B cell (primary cell): ENCODE results near the gene NECAB2. TPM values are rescaled to one million over a fixed set of nuclear protein-coding genes. Genes with fewer than 3 reads are reported as not detected.

Experiments used
- ATAC-seq: fragments of 200-7000 bp; cut with Tn5 transposase; one replicate; pipeline ENCODE4 v1.10.0; 2021; ENCODE audit warnings: low read depth, mild to moderate bottlenecking, moderate number of reproducible peaks, moderate library complexity
- CTCF ChIA-PET: fragments of 350-600 bp; sonication (Branson Sonifier 250); formaldehyde crosslinking; loops from one replicate; lab custom pipeline; 2021; ENCODE audit warnings: antibody characterized with exemption, inconsistent platforms; lab: Charles Lee
- POLR2A ChIA-PET: fragments of 350-600 bp; sonication (Branson Sonifier 250); formaldehyde crosslinking; loops from one replicate; lab custom pipeline; 2021; ENCODE audit warnings: antibody characterized with exemption; lab: Charles Lee
- DNase-seq: peaks from one replicate; pipeline ENCODE4 v3.0.0; 2013
- H2AFZ ChIP-seq: 2 replicates; pipeline ENCODE4 v1.6.1; 2012; ENCODE audit warnings: mild to moderate bottlenecking, low read depth, low read length; ENCODE audit not compliant: insufficient read depth, poor library complexity, severe bottlenecking
- H3K27ac ChIP-seq, 2 donors: 1 replicate in 1 of 2; 2 replicates in 1 of 2; pipeline ENCODE4 v1.5.1; 2012 to 2013; ENCODE audit warnings: low read length in 2 of 2, mild to moderate bottlenecking in 2 of 2, moderate library complexity in 1 of 2
- H3K27me3 ChIP-seq, 4 experiments: fragments of 200-600 bp in 1 of 4; sonication (generic) in 1 of 4; replicated peaks in 1 of 4; 1 replicate in 2 of 4; 2 replicates in 2 of 4; pipeline versions ENCODE4 v1.6.1 to v1.7.0; 2013 to 2016; ENCODE audit warnings: low read length in 3 of 4, mild to moderate bottlenecking in 2 of 4, mixed read lengths in 1 of 4, moderate library complexity in 1 of 4; ENCODE audit not compliant: insufficient read depth in 4 of 4, control insufficient read depth in 3 of 4; ENCODE audit errors: control extremely low read depth in 1 of 4
- H3K36me3 ChIP-seq, 2 experiments: replicated peaks in 1 of 2; 1 replicate in 1 of 2; 2 replicates in 1 of 2; pipeline versions ENCODE4 v1.6.1 to v1.7.1; 2013; ENCODE audit warnings: low read length in 1 of 2; ENCODE audit not compliant: insufficient read depth in 2 of 2, control insufficient read depth in 1 of 2; ENCODE audit errors: control extremely low read depth in 1 of 2, extremely low read depth in 1 of 2
- H3K4me1 ChIP-seq, 2 donors: fragments of 200-600 bp in 1 of 2; sonication (generic) in 1 of 2; 1 replicate in 1 of 2; 2 replicates in 1 of 2; pipeline versions ENCODE4 v1.5.1 to v1.6.1; 2013 to 2017; ENCODE audit warnings: low read length in 2 of 2; ENCODE audit not compliant: control insufficient read depth in 2 of 2, insufficient read depth in 2 of 2
- H3K4me2 ChIP-seq: replicated peaks from 2 replicates; pipeline ENCODE3; 2012; ENCODE audit warnings: mild to moderate bottlenecking, low read depth, low read length; ENCODE audit not compliant: poor library complexity, severe bottlenecking
- H3K4me3 ChIP-seq, 5 experiments: fragments of 200-600 bp in 1 of 5; sonication (generic) in 1 of 5; 1 replicate in 3 of 5; 2 replicates in 2 of 5; pipeline versions ENCODE4 v1.5.1 to v1.7.0; 2011 to 2016; ENCODE audit warnings: low read length in 4 of 5, mild to moderate bottlenecking in 4 of 5, low read depth in 2 of 5, control low read depth in 1 of 5, moderate library complexity in 1 of 5; ENCODE audit not compliant: insufficient read depth in 1 of 5; ENCODE audit errors: control extremely low read depth in 1 of 5, extremely low read depth in 1 of 5
- H3K79me2 ChIP-seq: fragments of 200-600 bp; sonication (generic); one replicate; pipeline ENCODE4 v1.6.0; 2016; ENCODE audit warnings: low read length; ENCODE audit not compliant: control insufficient read depth, insufficient read depth
- H3K9ac ChIP-seq: fragments of 200-600 bp; sonication (generic); 2 replicates; pipeline ENCODE4 v1.6.1; 2017; ENCODE audit warnings: mild to moderate bottlenecking, low read length, moderate library complexity
- H3K9me3 ChIP-seq, 3 donors: one replicate each; pipeline versions ENCODE4 v1.6.1 to v1.7.1; 2013; ENCODE audit warnings: low read length in 2 of 3; ENCODE audit not compliant: control insufficient read depth in 2 of 3, insufficient read depth in 1 of 3; ENCODE audit errors: control extremely low read depth in 1 of 3
- H4K20me1 ChIP-seq: 2 replicates; pipeline ENCODE4 v1.6.0; 2012; ENCODE audit warnings: mild to moderate bottlenecking, low read length; ENCODE audit not compliant: insufficient read depth, control insufficient read depth, poor library complexity, severe bottlenecking
- H3K27ac Mint-ChIP-seq: one replicate; pipeline ENCODE4 v1.8.0; 2021; ENCODE audit warnings: mixed read lengths
- H3K27me3 Mint-ChIP-seq: one replicate; pipeline ENCODE4 v1.8.0; 2021; ENCODE audit warnings: mixed read lengths
- H3K4me1 Mint-ChIP-seq: one replicate; pipeline ENCODE4 v1.8.0; 2021; ENCODE audit warnings: mixed read lengths
- H3K4me3 Mint-ChIP-seq: one replicate; pipeline ENCODE4 v1.8.0; 2021; ENCODE audit warnings: mixed read lengths
- H3K9me3 Mint-ChIP-seq: one replicate; pipeline ENCODE4 v1.8.0; 2022; ENCODE audit warnings: mixed read lengths; ENCODE audit not compliant: insufficient read depth
- EZH2 ChIP-seq: IDR thresholded peaks from 2 replicates; pipeline ENCODE4 v1.6.1; 2012; ENCODE audit warnings: borderline replicate concordance, low read depth, mild to moderate bottlenecking, moderate library complexity, low read length; ENCODE audit not compliant: insufficient read depth, poor library complexity, severe bottlenecking
- WGBS: methylation state at CpG from one replicate; pipeline ENCODE4 v1.1.5; 2013; ENCODE audit warnings: missing lambda C conversion rate; ENCODE audit not compliant: insufficient coverage; 5-methylcytosine and 5-hydroxymethylcytosine counted together
- intact Hi-C: fragments of 100-400 bp; cut with micrococcal nuclease; formaldehyde crosslinking; loops from one replicate; pipeline ENCODE4 v1.10.0; 2022
- polyA plus RNA-seq: library from polyadenylated mRNA; depleted of rRNA; stranded (reverse); fragments of >200 nt; gene quantifications from 2 replicates; pipeline ENCODE4 v1.2.3, GENCODE V29; 2012
- total RNA-seq, 2 donors: library from RNA; stranded (reverse); fragments of 120-200 nt in 1 of 2; gene quantifications; 1 replicate in 1 of 2; 2 replicates in 1 of 2; pipeline versions ENCODE4 v1.2.3 to v1.2.4, GENCODE V29; 2013 to 2022
- TF ChIP-seq, protein P1 (sequence below): fragments of 200-600 bp; IDR thresholded peaks from one replicate; pipeline ENCODE4 v1.8.0; 2022; ENCODE audit warnings: antibody characterized with exemption, mild to moderate bottlenecking

Gene NECAB2
- total and polyA plus RNA-seq, 2 donors (not counting 1 experiment from before 2014, with no cell fraction given) = not detected

DNA sequence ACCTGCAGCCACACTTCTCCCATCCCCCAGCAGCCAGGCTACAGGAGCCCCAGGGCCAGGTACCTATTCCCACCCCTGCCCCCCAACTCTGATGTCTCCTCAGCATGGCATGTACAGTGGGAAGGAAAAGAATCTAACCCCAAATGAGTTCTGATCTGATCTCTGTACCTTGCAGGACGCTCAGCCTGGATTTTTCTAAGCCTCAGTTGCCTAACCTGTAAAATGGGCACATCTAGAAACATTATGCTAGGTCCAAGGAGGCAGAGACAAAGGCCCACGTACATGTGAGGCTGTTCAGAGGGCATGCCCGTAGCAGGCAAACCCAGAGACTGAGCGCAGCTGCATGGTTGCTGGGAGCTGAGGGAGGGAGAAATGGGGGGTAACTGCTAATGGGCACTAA lies 39.5 kb downstream of the NECAB2 start:
- 76% methylated on average over 4 of the region's 4 CpGs for WGBS
- Mint-ChIP-seq H3K9me3 (no peaks in the 10 kb centered on the region), H3K4me1 (no peaks in the 10 kb centered on the region), H3K27me3 (peaks cover 13% of the 10 kb centered on the region), H3K27ac (no peak overlapping the region), H3K4me3 (no peak overlapping the region)
- Histone ChIP-seq H2AFZ (no peak overlapping the region), H3K9ac (no peak overlapping the region), H3K4me3 (no peak overlapping the region), H3K4me2 (no peak overlapping the region), H3K9me3 (no peaks in the 10 kb centered on the region), H3K27ac (no peak overlapping the region), H3K27me3 (no peaks in the 10 kb centered on the region), H3K36me3 (no peaks in the 10 kb centered on the region), H3K79me2 (no peaks in the 10 kb centered on the region), H4K20me1 (no peaks in the 10 kb centered on the region), H3K4me1 (no peaks in the 10 kb centered on the region)
- TF ChIP-seq, protein P1, sequence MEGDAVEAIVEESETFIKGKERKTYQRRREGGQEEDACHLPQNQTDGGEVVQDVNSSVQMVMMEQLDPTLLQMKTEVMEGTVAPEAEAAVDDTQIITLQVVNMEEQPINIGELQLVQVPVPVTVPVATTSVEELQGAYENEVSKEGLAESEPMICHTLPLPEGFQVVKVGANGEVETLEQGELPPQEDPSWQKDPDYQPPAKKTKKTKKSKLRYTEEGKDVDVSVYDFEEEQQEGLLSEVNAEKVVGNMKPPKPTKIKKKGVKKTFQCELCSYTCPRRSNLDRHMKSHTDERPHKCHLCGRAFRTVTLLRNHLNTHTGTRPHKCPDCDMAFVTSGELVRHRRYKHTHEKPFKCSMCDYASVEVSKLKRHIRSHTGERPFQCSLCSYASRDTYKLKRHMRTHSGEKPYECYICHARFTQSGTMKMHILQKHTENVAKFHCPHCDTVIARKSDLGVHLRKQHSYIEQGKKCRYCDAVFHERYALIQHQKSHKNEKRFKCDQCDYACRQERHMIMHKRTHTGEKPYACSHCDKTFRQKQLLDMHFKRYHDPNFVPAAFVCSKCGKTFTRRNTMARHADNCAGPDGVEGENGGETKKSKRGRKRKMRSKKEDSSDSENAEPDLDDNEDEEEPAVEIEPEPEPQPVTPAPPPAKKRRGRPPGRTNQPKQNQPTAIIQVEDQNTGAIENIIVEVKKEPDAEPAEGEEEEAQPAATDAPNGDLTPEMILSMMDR = no peak
- no peak for TF ChIP-seq EZH2
- POLR2A ChIA-PET = interaction anchor here (0.6 kb wide), 1 partner anchor 1302 kb away, joined by 6 read pairs; no protein-coding TSS in a partner anchor
- no peak for ATAC-seq
- CTCF ChIA-PET = no interaction called here
- intact Hi-C loops = no loop called here
- DNase-seq = no peak

GRCh38 chr16:84007965-84008364 lies 39.9 kb downstream of the NECAB2 start:
- POLR2A ChIA-PET = interaction anchor here (0.6 kb wide), 1 partner anchor 1302 kb away, joined by 6 read pairs; no protein-coding TSS in a partner anchor
- H3K9ac ChIP-seq = no peak overlapping the region
- no peaks in the 10 kb centered on the region for H3K4me1 Mint-ChIP-seq
- H4K20me1 ChIP-seq = no peaks in the 10 kb centered on the region
- H3K4me3 ChIP-seq = no peak overlapping the region
- H3K9me3 Mint-ChIP-seq = no peaks in the 10 kb centered on the region
- no peak overlapping the region for H3K4me3 Mint-ChIP-seq
- TF ChIP-seq, protein P1 = no peak
- no peak for TF ChIP-seq EZH2
- H3K27ac Mint-ChIP-seq = no peak overlapping the region
- H3K27me3 Mint-ChIP-seq = peaks cover 13% of the 10 kb centered on the region
- no peak overlapping the region for H2AFZ ChIP-seq
- DNase-seq = no peak
- H3K4me1 ChIP-seq = no peaks in the 10 kb centered on the region
- no peaks in the 10 kb centered on the region for H3K79me2 ChIP-seq
- ATAC-seq = no peak
- H3K27me3 ChIP-seq = no peaks in the 10 kb centered on the region
- CTCF ChIA-PET = no interaction called here
- WGBS = 63% methylated on average over 4 of the region's 8 CpGs
- H3K36me3 ChIP-seq = no peaks in the 10 kb centered on the region
- H3K4me2 ChIP-seq = no peak overlapping the region
- intact Hi-C loops = no loop called here
- no peaks in the 10 kb centered on the region for H3K9me3 ChIP-seq
- H3K27ac ChIP-seq = no peak overlapping the region
